K562 (cell line): Measurements from ENCODE around the gene CCSER2. TPM values are rescaled to one million over a fixed set of nuclear protein-coding genes. Genes with fewer than 3 reads are reported as not detected.

Experiments
- ATAC-seq: fragments of 200-7000 bp; cut with Tn5 transposase; 3 replicates; pipeline ENCODE4 v1.9.1; 2020; ENCODE audit warnings: moderate library complexity
- BruUV-seq: library from RNA; stranded (reverse); fragments of 400-500 nt; replicated peaks from 2 replicates; lab custom pipeline; 2021; lab: Mats Ljungman, UMichigan
- CTCF ChIA-PET: fragments of 300-600 bp; formaldehyde crosslinking; extraction: SDS; loops from one replicate; lab custom pipeline; 2021; ENCODE audit warnings: low intra/inter-chr PET ratio; lab: Yijun Ruan, JAX
- POLR2A ChIA-PET: fragments of 300-600, 350-650 bp; sonication (Branson Sonifier 250); formaldehyde crosslinking; extraction: SDS; loops from one replicate; lab custom pipeline; 2021; ENCODE audit warnings: antibody characterized with exemption, inconsistent platforms; lab: Yijun Ruan, JAX
- DNase-seq, 4 experiments: peaks; one replicate each; pipeline versions ENCODE4 v3.0.0 to v3.0.0-alpha.2; 2011 to 2018; ENCODE audit warnings: low spot score in 3 of 4, mixed read lengths in 3 of 4; ENCODE audit errors: extremely low read depth in 1 of 4
- FAIRE-seq: peaks from 2 replicates; lab custom pipeline; 2011; peaks lifted over from hg19 to GRCh38; lab: Jason Lieb, UNC
- H2AFZ ChIP-seq: 2 replicates; pipeline ENCODE4 v1.6.0; 2011; ENCODE audit warnings: low read depth, low read length, control low read depth, inconsistent platforms
- H3K27ac ChIP-seq: fragments of 200-600 bp; 3 replicates; pipeline ENCODE4 v1.8.0; 2011; ENCODE audit warnings: low read depth, mild to moderate bottlenecking, control low read depth, inconsistent platforms, low read length, moderate library complexity, mixed read lengths; ENCODE audit errors: extremely low read depth
- H3K27me3 ChIP-seq, 2 experiments: fragments of 300-600 bp in 1 of 2; 2 replicates in 1 of 2; 3 replicates in 1 of 2; pipeline versions ENCODE4 v1.6.0 to v1.8.0; 2011; ENCODE audit warnings: inconsistent platforms in 2 of 2, low read length in 2 of 2, mild to moderate bottlenecking in 1 of 2, mixed read lengths in 1 of 2, moderate library complexity in 1 of 2; ENCODE audit not compliant: control insufficient read depth in 2 of 2, insufficient read depth in 2 of 2
- H3K36me3 ChIP-seq: fragments of 300-600 bp; 3 replicates; pipeline ENCODE4 v1.8.0; 2011; ENCODE audit warnings: mild to moderate bottlenecking, low read length, inconsistent platforms; ENCODE audit not compliant: control insufficient read depth, insufficient read depth
- H3K4me1 ChIP-seq, 2 experiments: fragments of 200-600 bp in 1 of 2; replicated peaks in 1 of 2; 2 replicates in 1 of 2; 3 replicates in 1 of 2; pipeline versions ENCODE4 v1.5.1 to v1.8.0; 2011; ENCODE audit warnings: inconsistent platforms in 2 of 2, low read length in 2 of 2, mild to moderate bottlenecking in 1 of 2, mixed read lengths in 1 of 2, moderate library complexity in 1 of 2; ENCODE audit not compliant: control insufficient read depth in 2 of 2, insufficient read depth in 2 of 2
- H3K4me2 ChIP-seq: 2 replicates; pipeline ENCODE4 v1.6.1; 2011; ENCODE audit warnings: low read length, control low read depth, inconsistent platforms, mixed read lengths; ENCODE audit not compliant: insufficient read depth
- H3K4me3 ChIP-seq: fragments of 200-600 bp; sonication (generic), shearing (Covaris generic); 2 replicates; pipeline ENCODE4 v1.5.1; 2016; ENCODE audit warnings: control low read depth, inconsistent platforms
- H3K79me2 ChIP-seq: fragments of 200-600 bp; 3 replicates; pipeline ENCODE4 v1.8.0; 2011; ENCODE audit warnings: low read length, inconsistent platforms; ENCODE audit not compliant: control insufficient read depth, insufficient read depth
- H3K9ac ChIP-seq, 2 experiments: 2 replicates each; pipeline versions ENCODE4 v1.6.0 to v1.6.1; 2011; ENCODE audit warnings: low read depth in 2 of 2, low read length in 2 of 2, control low read depth in 1 of 2, inconsistent platforms in 1 of 2, mild to moderate bottlenecking in 1 of 2, mixed read lengths in 1 of 2; ENCODE audit not compliant: insufficient read depth in 1 of 2
- H3K9me1 ChIP-seq: one replicate; pipeline ENCODE4 v1.6.0; 2011; ENCODE audit warnings: inconsistent platforms, mild to moderate bottlenecking, low read length, moderate library complexity; ENCODE audit not compliant: control insufficient read depth, insufficient read depth
- H3K9me3 ChIP-seq: replicated peaks from 2 replicates; pipeline ENCODE4 v1.5.1; 2011; ENCODE audit warnings: low read depth, low read length, inconsistent platforms; ENCODE audit not compliant: control insufficient read depth, insufficient read depth
- H4K20me1 ChIP-seq: replicated peaks from 2 replicates; pipeline ENCODE4 v1.6.1; 2011; ENCODE audit warnings: low read length, inconsistent platforms, mixed read lengths; ENCODE audit not compliant: control insufficient read depth, insufficient read depth
- CTBP1 ChIP-seq: fragments of 450-650 bp; IDR thresholded peaks from 2 replicates; pipeline ENCODE4 v1.6.1; 2016; ENCODE audit warnings: borderline replicate concordance
- EP300 ChIP-seq: IDR thresholded peaks from 2 replicates; pipeline ENCODE4 v1.6.1; 2012; ENCODE audit warnings: low read length, improper control_type of control experiment
- RAD21 ChIP-seq, 2 experiments: fragments of 250-450 bp in 1 of 2; fragments of 450-650 bp in 1 of 2; sonication (Bioruptor Pico) in 1 of 2; formaldehyde crosslinking in 1 of 2; IDR thresholded peaks in 1 of 2; conservative IDR thresholded peaks in 1 of 2; 2 replicates each; pipeline versions ENCODE4 v1.4.0 to v1.8.0; 2020 to 2022; ENCODE audit warnings: mild to moderate bottlenecking in 2 of 2, moderate library complexity in 1 of 2
- RBM22 ChIP-seq: fragments of 200-400 bp; formaldehyde crosslinking; IDR thresholded peaks from 2 replicates; pipeline ENCODE4 v1.6.1; 2018; ENCODE audit warnings: low read length, low read depth; ENCODE audit not compliant: poor library complexity, severe bottlenecking
- RCOR1 ChIP-seq, 2 experiments: IDR thresholded peaks; 2 replicates each; pipeline ENCODE4 v1.6.1; 2012; ENCODE audit warnings: low read depth in 2 of 2, low read length in 2 of 2, borderline replicate concordance in 1 of 2, improper control_type of control experiment in 1 of 2
- SMAD2 ChIP-seq: fragments of 150-350 bp; IDR thresholded peaks from 2 replicates; pipeline ENCODE4 v1.6.1; 2014; ENCODE audit warnings: low read depth, mild to moderate bottlenecking, low read length
- SOX6 ChIP-seq: fragments of 450-650 bp; IDR thresholded peaks from 2 replicates; pipeline ENCODE4 v1.6.1; 2014; ENCODE audit warnings: mild to moderate bottlenecking
- ZFPM2 ChIP-seq: fragments of 250-450 bp; sonication (Bioruptor Pico); IDR thresholded peaks from 2 replicates; pipeline ENCODE4 v1.5.1; 2022; ENCODE audit warnings: mild to moderate bottlenecking
- WGBS: fragments of 100-300 bp; shearing (Covaris generic); methylation state at CpG from one replicate; pipeline ENCODE4 v1.1.6; 2016; ENCODE audit warnings: low coverage, mixed read lengths; ENCODE audit not compliant: insufficient coverage; ENCODE audit errors: missing lambda C conversion rate; 5-methylcytosine and 5-hydroxymethylcytosine counted together
- in situ Hi-C: fragments of 300-500 bp; cut with MboI; formaldehyde crosslinking; loops from 4 replicates; pipeline ENCODE4 v1.15.0; 2018; ENCODE audit warnings: inconsistent platforms, mixed read lengths
- intact Hi-C: fragments of 100-400 bp; cut with micrococcal nuclease; formaldehyde crosslinking; loops from 2 replicates; pipeline ENCODE4 v1.14.2; 2022
- polyA plus RNA-seq, 8 experiments: library from polyadenylated mRNA; depleted of rRNA in 4 of 8; stranded (reverse) in 5 of 8; unstranded in 3 of 8; fragments of >200 nt; fragmentation: Nextera tagmentation in 2 of 8; fragmentation: Illumina TruSeq in 1 of 8; extraction: Ambion mirVana in 2 of 8; extraction: Trizol in 1 of 8; gene quantifications; 2 replicates each; pipeline versions ENCODE4 v1.2.1 to v1.2.3, GENCODE V29; 2011 to 2014; ENCODE audit warnings: inconsistent platforms in 1 of 8, missing spikeins in 1 of 8
- total RNA-seq, 7 experiments: library from RNA; depleted of rRNA in 6 of 7; stranded (reverse); fragments of >200 nt in 6 of 7; fragmentation: Illumina TruSeq in 2 of 7; extraction: Trizol in 2 of 7; gene quantifications; 2 replicates each; pipeline versions ENCODE4 v1.2.1 to v1.2.3, GENCODE V29; 2011 to 2021; ENCODE audit warnings: low replicate concordance in 1 of 7
- TF ChIP-seq, protein P1 (sequence below), 3 experiments: fragments of 200-800 bp in 1 of 3; fragments of 250-450 bp in 1 of 3; fragments of 450-650 bp in 1 of 3; sonication (Bioruptor Pico) in 1 of 3; sonication (Bioruptor generic) in 1 of 3; formaldehyde crosslinking in 1 of 3; IDR thresholded peaks; 2 replicates each; pipeline versions ENCODE4 v1.6.1 to v1.8.0; 2016 to 2022; ENCODE audit warnings: mild to moderate bottlenecking in 2 of 3, missing genetic modification characterization in 2 of 3, missing compliant biosample characterization in 1 of 3, moderate library complexity in 1 of 3
- TF ChIP-seq, protein P2 (sequence below): IDR thresholded peaks from 2 replicates; pipeline ENCODE4 v1.6.1; 2011; ENCODE audit warnings: borderline replicate concordance, low read depth, mild to moderate bottlenecking, moderate library complexity, low read length; ENCODE audit not compliant: insufficient read depth, poor library complexity, severe bottlenecking
- TF ChIP-seq, protein P3 (sequence below), 3 experiments: IDR thresholded peaks in 2 of 3; conservative IDR thresholded peaks in 1 of 3; 2 replicates each; pipeline ENCODE4 v1.5.1; 2011 to 2012; ENCODE audit warnings: low read length in 3 of 3, mild to moderate bottlenecking in 3 of 3, control low read depth in 2 of 3, improper control_type of control experiment in 1 of 3, inconsistent platforms in 1 of 3, low read depth in 1 of 3, mixed read lengths in 1 of 3, moderate library complexity in 1 of 3; ENCODE audit not compliant: insufficient read depth in 2 of 3

The CCSER2 gene
- total and polyA plus RNA-seq, 9 of the 15 experiments (the other 6 are each of a cell fraction or from before 2014, with no cell fraction given): 2.7 to 15.1 (median 9.7) TPM

DNA sequence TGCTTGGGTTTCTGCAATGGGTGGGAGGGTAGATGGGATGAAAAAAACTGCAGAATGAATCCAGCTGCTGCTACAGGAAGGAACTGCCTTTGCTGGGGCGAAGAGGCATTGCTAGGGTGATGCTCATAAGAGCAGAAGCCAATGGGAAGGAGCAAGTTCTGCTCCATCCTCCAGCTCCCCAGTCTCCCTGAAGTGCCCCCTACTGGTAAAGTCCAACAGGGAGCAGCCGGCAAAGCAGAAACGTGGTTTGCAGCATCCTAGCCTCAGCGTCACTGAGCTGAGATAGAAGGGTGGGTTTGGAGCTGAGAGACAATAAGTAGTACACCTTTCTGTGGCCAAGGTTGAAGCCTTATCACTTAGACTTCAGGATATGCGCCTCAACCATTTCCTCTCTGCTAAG is 220.5 kb downstream of the CCSER2 start:
- Histone ChIP-seq H3K4me3 (no peak overlapping the region), H3K4me2 (no peak overlapping the region)
- CTCF ChIA-PET: no interaction called here
- ATAC-seq (peak; percentile 89), DNase-seq (peak in 1 of 4 experiments; percentile 52)
- in situ Hi-C loops: no loop called here
- TF ChIP-seq SMAD2 (no peak), RCOR1 (IDR thresholded peaks at IDR 0.05; ENCODE audit: borderline replicate concordance in 1 of 2, low read depth in 2 of 2, low read length in 2 of 2) (peak in 1 of 2 experiments; percentile 51; a peak in 1 of 4 replicates), RAD21 (CRISPR knock-in tag; conservative IDR thresholded peaks at IDR 0.05 in 1 of 2, IDR thresholded peaks at IDR 0.05 in 1 of 2) (peak in 1 of 2 experiments; percentile 32; a peak in 2 of 4 replicates), SOX6 (no peak), EP300 (no peak), ZFPM2 (CRISPR knock-in tag) (no peak), RBM22 (no peak), CTBP1 (peak; percentile 30; the same call in 1 of the 2 replicates)
- TF ChIP-seq, protein P1, sequence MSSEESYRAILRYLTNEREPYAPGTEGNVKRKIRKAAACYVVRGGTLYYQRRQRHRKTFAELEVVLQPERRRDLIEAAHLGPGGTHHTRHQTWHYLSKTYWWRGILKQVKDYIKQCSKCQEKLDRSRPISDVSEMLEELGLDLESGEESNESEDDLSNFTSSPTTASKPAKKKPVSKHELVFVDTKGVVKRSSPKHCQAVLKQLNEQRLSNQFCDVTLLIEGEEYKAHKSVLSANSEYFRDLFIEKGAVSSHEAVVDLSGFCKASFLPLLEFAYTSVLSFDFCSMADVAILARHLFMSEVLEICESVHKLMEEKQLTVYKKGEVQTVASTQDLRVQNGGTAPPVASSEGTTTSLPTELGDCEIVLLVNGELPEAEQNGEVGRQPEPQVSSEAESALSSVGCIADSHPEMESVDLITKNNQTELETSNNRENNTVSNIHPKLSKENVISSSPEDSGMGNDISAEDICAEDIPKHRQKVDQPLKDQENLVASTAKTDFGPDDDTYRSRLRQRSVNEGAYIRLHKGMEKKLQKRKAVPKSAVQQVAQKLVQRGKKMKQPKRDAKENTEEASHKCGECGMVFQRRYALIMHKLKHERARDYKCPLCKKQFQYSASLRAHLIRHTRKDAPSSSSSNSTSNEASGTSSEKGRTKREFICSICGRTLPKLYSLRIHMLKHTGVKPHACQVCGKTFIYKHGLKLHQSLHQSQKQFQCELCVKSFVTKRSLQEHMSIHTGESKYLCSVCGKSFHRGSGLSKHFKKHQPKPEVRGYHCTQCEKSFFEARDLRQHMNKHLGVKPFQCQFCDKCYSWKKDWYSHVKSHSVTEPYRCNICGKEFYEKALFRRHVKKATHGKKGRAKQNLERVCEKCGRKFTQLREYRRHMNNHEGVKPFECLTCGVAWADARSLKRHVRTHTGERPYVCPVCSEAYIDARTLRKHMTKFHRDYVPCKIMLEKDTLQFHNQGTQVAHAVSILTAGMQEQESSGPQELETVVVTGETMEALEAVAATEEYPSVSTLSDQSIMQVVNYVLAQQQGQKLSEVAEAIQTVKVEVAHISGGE (CRISPR knock-in tag; IDR thresholded peaks at IDR 0.05): no peak
- TF ChIP-seq, protein P2, sequence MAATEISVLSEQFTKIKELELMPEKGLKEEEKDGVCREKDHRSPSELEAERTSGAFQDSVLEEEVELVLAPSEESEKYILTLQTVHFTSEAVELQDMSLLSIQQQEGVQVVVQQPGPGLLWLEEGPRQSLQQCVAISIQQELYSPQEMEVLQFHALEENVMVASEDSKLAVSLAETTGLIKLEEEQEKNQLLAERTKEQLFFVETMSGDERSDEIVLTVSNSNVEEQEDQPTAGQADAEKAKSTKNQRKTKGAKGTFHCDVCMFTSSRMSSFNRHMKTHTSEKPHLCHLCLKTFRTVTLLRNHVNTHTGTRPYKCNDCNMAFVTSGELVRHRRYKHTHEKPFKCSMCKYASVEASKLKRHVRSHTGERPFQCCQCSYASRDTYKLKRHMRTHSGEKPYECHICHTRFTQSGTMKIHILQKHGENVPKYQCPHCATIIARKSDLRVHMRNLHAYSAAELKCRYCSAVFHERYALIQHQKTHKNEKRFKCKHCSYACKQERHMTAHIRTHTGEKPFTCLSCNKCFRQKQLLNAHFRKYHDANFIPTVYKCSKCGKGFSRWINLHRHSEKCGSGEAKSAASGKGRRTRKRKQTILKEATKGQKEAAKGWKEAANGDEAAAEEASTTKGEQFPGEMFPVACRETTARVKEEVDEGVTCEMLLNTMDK: peak; percentile 46
- TF ChIP-seq, protein P3, sequence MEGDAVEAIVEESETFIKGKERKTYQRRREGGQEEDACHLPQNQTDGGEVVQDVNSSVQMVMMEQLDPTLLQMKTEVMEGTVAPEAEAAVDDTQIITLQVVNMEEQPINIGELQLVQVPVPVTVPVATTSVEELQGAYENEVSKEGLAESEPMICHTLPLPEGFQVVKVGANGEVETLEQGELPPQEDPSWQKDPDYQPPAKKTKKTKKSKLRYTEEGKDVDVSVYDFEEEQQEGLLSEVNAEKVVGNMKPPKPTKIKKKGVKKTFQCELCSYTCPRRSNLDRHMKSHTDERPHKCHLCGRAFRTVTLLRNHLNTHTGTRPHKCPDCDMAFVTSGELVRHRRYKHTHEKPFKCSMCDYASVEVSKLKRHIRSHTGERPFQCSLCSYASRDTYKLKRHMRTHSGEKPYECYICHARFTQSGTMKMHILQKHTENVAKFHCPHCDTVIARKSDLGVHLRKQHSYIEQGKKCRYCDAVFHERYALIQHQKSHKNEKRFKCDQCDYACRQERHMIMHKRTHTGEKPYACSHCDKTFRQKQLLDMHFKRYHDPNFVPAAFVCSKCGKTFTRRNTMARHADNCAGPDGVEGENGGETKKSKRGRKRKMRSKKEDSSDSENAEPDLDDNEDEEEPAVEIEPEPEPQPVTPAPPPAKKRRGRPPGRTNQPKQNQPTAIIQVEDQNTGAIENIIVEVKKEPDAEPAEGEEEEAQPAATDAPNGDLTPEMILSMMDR (IDR thresholded peaks at IDR 0.05 in 2 of 3, conservative IDR thresholded peaks at IDR 0.05 in 1 of 3; ENCODE audit: insufficient read depth in 2 of 3, low read depth in 1 of 3, low read length in 3 of 3): peak; percentile 46 to 75 (median 47)
- TF ChIP-seq, all 486 proteins: peak for 5
- Histone ChIP-seq H3K9me1 (no peaks in the 10 kb centered on the region), H3K27me3 (peaks cover 6 to 17% of the 10 kb centered on the region in 2 experiments; a peak in 3 of 5 replicates), H3K9me3 (no peaks in the 10 kb centered on the region), H4K20me1 (no peaks in the 10 kb centered on the region), H2AFZ (no peak overlapping the region), H3K4me1 (peaks cover 0 to 2% of the 10 kb centered on the region in 2 experiments; a peak in 1 of 5 replicates), H3K27ac (no peak overlapping the region), H3K9ac (no peak overlapping the region), H3K79me2 (no peaks in the 10 kb centered on the region), H3K36me3 (no peaks in the 10 kb centered on the region)
- WGBS: 2% methylated on average over 5 of the region's 5 CpGs
- POLR2A ChIA-PET: interaction anchor here (0.6 kb wide), 1 partner anchor 50 kb away, joined by 3 read pairs; no protein-coding TSS in a partner anchor
- intact Hi-C loops: loop anchor here (10.0 kb wide), 2 partner anchors 116 to 1826 kb away; no protein-coding TSS in a partner anchor
- peak; percentile 70 for FAIRE-seq
- no TSS peak for BruUV-seq
